ENCODE results near the gene INO80C. TPM values are rescaled to one million over a fixed set of nuclear protein-coding genes. Genes with fewer than 3 reads are reported as not detected.
"Not testable (repeated sequence)": the region's sequence is repeated elsewhere in the genome, so short reads cannot be mapped to it uniquely, and the experiment has no call there.

The INO80C gene
- polyA plus RNA-seq, 1 donor (not counting 4 experiments of a cell fraction or from before 2014, with no cell fraction given), result 54.7 TPM

- FAIRE-seq, result not testable (repeated sequence)
Measured at GRCh38 chr18:35488396-35488795, 9.4 kb downstream of the INO80C start.

GRCh38 chr18:35487525-35487924 is 10.2 kb downstream of the INO80C start:
- H3K9me3 ChIP-seq (ENCODE audit: control insufficient read depth, low read depth, low read length); H2AFZ ChIP-seq (ENCODE audit: control insufficient read depth, low read length); H3K36me3 ChIP-seq (ENCODE audit: control insufficient read depth in 2 of 2, extremely low read depth in 1 of 2, insufficient read depth in 2 of 2, low read length in 2 of 2); FAIRE-seq; DNase-seq (ENCODE audit: low read depth, low spot score); H3K4me2 ChIP-seq (ENCODE audit: control insufficient read depth, extremely low read depth, insufficient read depth, low read depth, low read length); H3K9ac ChIP-seq (ENCODE audit: control insufficient read depth, extremely low read depth, insufficient read depth, low read length); H3K27ac ChIP-seq (ENCODE audit: control insufficient read depth, insufficient read depth, low read length); H3K4me3 ChIP-seq (ENCODE audit: control insufficient read depth in 2 of 3, extremely low read depth in 1 of 3, insufficient read depth in 2 of 3, low read depth in 1 of 3, low read length in 3 of 3); H4K20me1 ChIP-seq (ENCODE audit: control insufficient read depth, extremely low read depth, insufficient read depth, low read length); H3K4me1 ChIP-seq (ENCODE audit: control insufficient read depth, extremely low read depth, insufficient read depth, low read length); H3K9me1 ChIP-seq (ENCODE audit: control insufficient read depth, extremely low read depth, insufficient read depth, low read length); dilution Hi-C loops (cut with MboI; ENCODE audit: extremely low pct_ligation_motif_present, low sequenced_read_pairs); H3K27me3 ChIP-seq (ENCODE audit: control insufficient read depth, extremely low read depth, insufficient read depth, low read length): not testable (repeated sequence)
- peaks cover 36% of the 10 kb centered on the region for H3K79me2 ChIP-seq (ENCODE audit: control insufficient read depth, insufficient read depth, low read length)

More at GRCh38 chr18:35488396-35488795, 9.4 kb downstream of the INO80C start:
- dilution Hi-C loops (cut with MboI; ENCODE audit: extremely low pct_ligation_motif_present, low sequenced_read_pairs); H3K9me3 ChIP-seq (ENCODE audit: control insufficient read depth, low read depth, low read length); H3K36me3 ChIP-seq (ENCODE audit: control insufficient read depth in 2 of 2, extremely low read depth in 1 of 2, insufficient read depth in 2 of 2, low read length in 2 of 2); H3K4me2 ChIP-seq (ENCODE audit: control insufficient read depth, extremely low read depth, insufficient read depth, low read depth, low read length); H3K9ac ChIP-seq (ENCODE audit: control insufficient read depth, extremely low read depth, insufficient read depth, low read length); H3K27me3 ChIP-seq (ENCODE audit: control insufficient read depth, extremely low read depth, insufficient read depth, low read length); H2AFZ ChIP-seq (ENCODE audit: control insufficient read depth, low read length); H3K27ac ChIP-seq (ENCODE audit: control insufficient read depth, insufficient read depth, low read length); H3K9me1 ChIP-seq (ENCODE audit: control insufficient read depth, extremely low read depth, insufficient read depth, low read length); H3K4me1 ChIP-seq (ENCODE audit: control insufficient read depth, extremely low read depth, insufficient read depth, low read length); H4K20me1 ChIP-seq (ENCODE audit: control insufficient read depth, extremely low read depth, insufficient read depth, low read length); H3K4me3 ChIP-seq (ENCODE audit: control insufficient read depth in 2 of 3, extremely low read depth in 1 of 3, insufficient read depth in 2 of 3, low read depth in 1 of 3, low read length in 3 of 3); DNase-seq (ENCODE audit: low read depth, low spot score): not testable (repeated sequence)
- H3K79me2 ChIP-seq (ENCODE audit: control insufficient read depth, insufficient read depth, low read length), result peaks cover 36% of the 10 kb centered on the region

- H3K9ac ChIP-seq (ENCODE audit: control insufficient read depth, extremely low read depth, insufficient read depth, low read length), result no peak overlapping the region
- no peak for TF ChIP-seq CTCF (optimal IDR thresholded peaks at IDR 0.05 in 1 of 3, IDR thresholded peaks at IDR 0.05 in 1 of 3, conservative IDR thresholded peaks at IDR 0.05 in 1 of 3; ENCODE audit: extremely low read depth in 1 of 3, insufficient read depth in 2 of 3, low read length in 3 of 3)
- peaks cover 3% of the 10 kb centered on the region for H3K4me1 ChIP-seq (ENCODE audit: control insufficient read depth, extremely low read depth, insufficient read depth, low read length)
- H4K20me1 ChIP-seq (ENCODE audit: control insufficient read depth, extremely low read depth, insufficient read depth, low read length), result no peaks in the 10 kb centered on the region
- no peak for DNase-seq (ENCODE audit: low read depth, low spot score)
- H3K36me3 ChIP-seq (ENCODE audit: control insufficient read depth in 2 of 2, extremely low read depth in 1 of 2, insufficient read depth in 2 of 2, low read length in 2 of 2), result no peaks in the 10 kb centered on the region
- H3K27me3 ChIP-seq (ENCODE audit: control insufficient read depth, extremely low read depth, insufficient read depth, low read length), result no peaks in the 10 kb centered on the region
- H3K9me1 ChIP-seq (ENCODE audit: control insufficient read depth, extremely low read depth, insufficient read depth, low read length), result no peaks in the 10 kb centered on the region
- peaks cover 27% of the 10 kb centered on the region for H3K79me2 ChIP-seq (ENCODE audit: control insufficient read depth, insufficient read depth, low read length)
- no peak for FAIRE-seq
- dilution Hi-C loops (cut with MboI; ENCODE audit: extremely low pct_ligation_motif_present, low sequenced_read_pairs), result no loop called here
- H3K4me2 ChIP-seq (ENCODE audit: control insufficient read depth, extremely low read depth, insufficient read depth, low read depth, low read length), result no peak overlapping the region
- H3K27ac ChIP-seq (ENCODE audit: control insufficient read depth, insufficient read depth, low read length), result no peak overlapping the region
- H3K4me3 ChIP-seq (ENCODE audit: control insufficient read depth in 2 of 3, extremely low read depth in 1 of 3, insufficient read depth in 2 of 3, low read depth in 1 of 3, low read length in 3 of 3), result no peak overlapping the region
- no peaks in the 10 kb centered on the region for H3K9me3 ChIP-seq (ENCODE audit: control insufficient read depth, low read depth, low read length)
- no peak overlapping the region for H2AFZ ChIP-seq (ENCODE audit: control insufficient read depth, low read length)
Measured at GRCh38 chr18:35485852-35486251, 11.9 kb downstream of the INO80C start.
